C4-2B (cell line): ENCODE measurements around the gene NEURL2.

ENCODE experiments used
- CTCF ChIP-seq: fragments of 450-650 bp; conservative IDR thresholded peaks from 2 replicates; pipeline ENCODE4 v1.5.1; 2017; ENCODE audit warnings: mild to moderate bottlenecking
- ZFX ChIP-seq: fragments of 450-650 bp; IDR thresholded peaks from 2 replicates; pipeline ENCODE4 v1.6.1; 2017

- TF ChIP-seq CTCF (no peak), ZFX (no peak)
Observed at GRCh38 chr20:45882469-45883099, 8.4 kb downstream of the NEURL2 start.
